ENCODE data around the gene BMPR1B.

DNA sequence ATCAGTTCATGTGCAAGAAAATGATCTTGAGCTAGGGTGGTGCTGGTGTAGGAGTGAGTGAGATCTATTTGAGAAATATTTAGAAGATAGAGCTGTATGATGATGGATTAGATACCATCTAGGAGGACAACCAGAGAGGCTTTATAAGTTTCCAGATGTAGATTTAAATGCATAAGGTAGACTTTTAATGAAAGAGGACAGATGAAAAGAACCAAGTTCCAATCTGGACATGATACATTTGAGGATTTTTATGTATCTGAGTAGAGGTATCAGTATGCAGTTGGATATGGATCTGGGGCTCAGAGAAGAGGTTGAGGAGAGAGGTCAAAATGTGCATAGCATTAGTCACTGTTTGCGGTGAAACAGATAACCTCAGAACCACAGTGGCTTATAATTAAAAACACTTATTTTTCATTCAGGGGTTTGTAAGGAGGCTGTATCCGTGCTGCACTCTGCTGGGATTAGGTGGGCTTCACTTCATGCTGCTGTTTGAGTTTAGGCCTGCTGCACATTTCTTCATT, 348.7 kb downstream of the BMPR1B start:
- no peak for TF ChIP-seq EZH2phosphoT487 (IDR thresholded peaks at IDR 0.05; ENCODE audit: low read length)
- TF ChIP-seq, protein P1, sequence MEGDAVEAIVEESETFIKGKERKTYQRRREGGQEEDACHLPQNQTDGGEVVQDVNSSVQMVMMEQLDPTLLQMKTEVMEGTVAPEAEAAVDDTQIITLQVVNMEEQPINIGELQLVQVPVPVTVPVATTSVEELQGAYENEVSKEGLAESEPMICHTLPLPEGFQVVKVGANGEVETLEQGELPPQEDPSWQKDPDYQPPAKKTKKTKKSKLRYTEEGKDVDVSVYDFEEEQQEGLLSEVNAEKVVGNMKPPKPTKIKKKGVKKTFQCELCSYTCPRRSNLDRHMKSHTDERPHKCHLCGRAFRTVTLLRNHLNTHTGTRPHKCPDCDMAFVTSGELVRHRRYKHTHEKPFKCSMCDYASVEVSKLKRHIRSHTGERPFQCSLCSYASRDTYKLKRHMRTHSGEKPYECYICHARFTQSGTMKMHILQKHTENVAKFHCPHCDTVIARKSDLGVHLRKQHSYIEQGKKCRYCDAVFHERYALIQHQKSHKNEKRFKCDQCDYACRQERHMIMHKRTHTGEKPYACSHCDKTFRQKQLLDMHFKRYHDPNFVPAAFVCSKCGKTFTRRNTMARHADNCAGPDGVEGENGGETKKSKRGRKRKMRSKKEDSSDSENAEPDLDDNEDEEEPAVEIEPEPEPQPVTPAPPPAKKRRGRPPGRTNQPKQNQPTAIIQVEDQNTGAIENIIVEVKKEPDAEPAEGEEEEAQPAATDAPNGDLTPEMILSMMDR (IDR thresholded peaks at IDR 0.05; ENCODE audit: low read length) = no peak
- no peak for TF ChIP-seq EZH2 (optimal IDR thresholded peaks at IDR 0.05; ENCODE audit: low read depth, low read length)

Measured in MM.1S (cell line).